ENCODE results near the gene AHCYL1. TPM values are rescaled to one million over a fixed set of nuclear protein-coding genes. Genes with fewer than 3 reads are reported as not detected.

Gene AHCYL1
- total and polyA plus RNA-seq, 4 donors, result 24.9 to 40.7 (median 30.3) TPM

DNA sequence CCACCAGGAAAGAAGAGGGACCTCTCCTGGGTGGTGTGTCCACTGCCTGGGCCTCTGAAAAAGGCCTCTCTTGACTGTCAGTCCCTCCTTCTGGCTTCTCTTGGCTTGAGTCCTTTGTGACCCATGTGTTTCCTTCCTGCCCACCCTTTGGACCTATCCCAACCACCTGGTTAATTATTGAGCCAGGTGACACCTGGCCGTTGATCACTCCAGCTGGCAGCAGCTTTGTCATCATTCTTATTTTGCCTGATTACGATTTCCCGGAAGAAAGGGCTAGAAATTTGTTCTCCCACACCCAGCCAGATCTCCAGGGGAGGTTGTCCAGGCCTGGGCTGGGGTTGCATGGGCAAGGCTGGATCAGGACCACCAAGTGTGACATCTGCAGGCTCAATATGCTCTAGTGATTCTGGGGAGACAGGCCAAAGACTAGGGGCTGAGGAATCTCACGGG lies 49.1 kb upstream of the AHCYL1 start:
- 35% methylated on average over 4 of the region's 4 CpGs for WGBS
- DNase-seq (ENCODE audit: low spot score), result peak; percentile 59
- peaks cover 19 to 35% (median 28%) of the 10 kb centered on the region in 4 donors for H3K4me1 ChIP-seq (ENCODE audit: control insufficient read depth in 4 of 4, insufficient read depth in 4 of 4, low read length in 3 of 4)

More for the DNA sequence above, 49.1 kb upstream of the AHCYL1 start:
- TF ChIP-seq EGR1 (IDR thresholded peaks at IDR 0.05; ENCODE audit: low read depth in 2 of 2) (peak in 1 of 2 donors; percentile 72), ZBTB33 (IDR thresholded peaks at IDR 0.05) (no peak), SP1 (IDR thresholded peaks at IDR 0.05) (peak; percentile 63), MAX (IDR thresholded peaks at IDR 0.05) (peak; percentile 88), RAD21 (IDR thresholded peaks at IDR 0.05) (peak; percentile 13 to 15), GABPA (IDR thresholded peaks at IDR 0.05 in 1 of 2, conservative IDR thresholded peaks at IDR 0.05 in 1 of 2) (peak in 1 of 2 donors; percentile 52), FOXA2 (IDR thresholded peaks at IDR 0.05) (no peak), TAF1 (conservative IDR thresholded peaks at IDR 0.05) (no peak), YY1 (IDR thresholded peaks at IDR 0.05) (peak; percentile 16), NR2F2 (IDR thresholded peaks at IDR 0.05) (no peak), ATF3 (IDR thresholded peaks at IDR 0.05) (no peak), HNF4A (conservative IDR thresholded peaks at IDR 0.05) (peak; percentile 64 to 75), FOXA1 (IDR thresholded peaks at IDR 0.05) (no peak), RXRA (IDR thresholded peaks at IDR 0.05) (peak; percentile 55 to 73), JUND (IDR thresholded peaks at IDR 0.05) (peak; percentile 21 to 60), HNF4G (IDR thresholded peaks at IDR 0.05) (no peak)
- TF ChIP-seq, protein P1, sequence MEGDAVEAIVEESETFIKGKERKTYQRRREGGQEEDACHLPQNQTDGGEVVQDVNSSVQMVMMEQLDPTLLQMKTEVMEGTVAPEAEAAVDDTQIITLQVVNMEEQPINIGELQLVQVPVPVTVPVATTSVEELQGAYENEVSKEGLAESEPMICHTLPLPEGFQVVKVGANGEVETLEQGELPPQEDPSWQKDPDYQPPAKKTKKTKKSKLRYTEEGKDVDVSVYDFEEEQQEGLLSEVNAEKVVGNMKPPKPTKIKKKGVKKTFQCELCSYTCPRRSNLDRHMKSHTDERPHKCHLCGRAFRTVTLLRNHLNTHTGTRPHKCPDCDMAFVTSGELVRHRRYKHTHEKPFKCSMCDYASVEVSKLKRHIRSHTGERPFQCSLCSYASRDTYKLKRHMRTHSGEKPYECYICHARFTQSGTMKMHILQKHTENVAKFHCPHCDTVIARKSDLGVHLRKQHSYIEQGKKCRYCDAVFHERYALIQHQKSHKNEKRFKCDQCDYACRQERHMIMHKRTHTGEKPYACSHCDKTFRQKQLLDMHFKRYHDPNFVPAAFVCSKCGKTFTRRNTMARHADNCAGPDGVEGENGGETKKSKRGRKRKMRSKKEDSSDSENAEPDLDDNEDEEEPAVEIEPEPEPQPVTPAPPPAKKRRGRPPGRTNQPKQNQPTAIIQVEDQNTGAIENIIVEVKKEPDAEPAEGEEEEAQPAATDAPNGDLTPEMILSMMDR (IDR thresholded peaks at IDR 0.05; ENCODE audit: low read depth, low read length, missing input control), result no peak
- TF ChIP-seq, protein P2, sequence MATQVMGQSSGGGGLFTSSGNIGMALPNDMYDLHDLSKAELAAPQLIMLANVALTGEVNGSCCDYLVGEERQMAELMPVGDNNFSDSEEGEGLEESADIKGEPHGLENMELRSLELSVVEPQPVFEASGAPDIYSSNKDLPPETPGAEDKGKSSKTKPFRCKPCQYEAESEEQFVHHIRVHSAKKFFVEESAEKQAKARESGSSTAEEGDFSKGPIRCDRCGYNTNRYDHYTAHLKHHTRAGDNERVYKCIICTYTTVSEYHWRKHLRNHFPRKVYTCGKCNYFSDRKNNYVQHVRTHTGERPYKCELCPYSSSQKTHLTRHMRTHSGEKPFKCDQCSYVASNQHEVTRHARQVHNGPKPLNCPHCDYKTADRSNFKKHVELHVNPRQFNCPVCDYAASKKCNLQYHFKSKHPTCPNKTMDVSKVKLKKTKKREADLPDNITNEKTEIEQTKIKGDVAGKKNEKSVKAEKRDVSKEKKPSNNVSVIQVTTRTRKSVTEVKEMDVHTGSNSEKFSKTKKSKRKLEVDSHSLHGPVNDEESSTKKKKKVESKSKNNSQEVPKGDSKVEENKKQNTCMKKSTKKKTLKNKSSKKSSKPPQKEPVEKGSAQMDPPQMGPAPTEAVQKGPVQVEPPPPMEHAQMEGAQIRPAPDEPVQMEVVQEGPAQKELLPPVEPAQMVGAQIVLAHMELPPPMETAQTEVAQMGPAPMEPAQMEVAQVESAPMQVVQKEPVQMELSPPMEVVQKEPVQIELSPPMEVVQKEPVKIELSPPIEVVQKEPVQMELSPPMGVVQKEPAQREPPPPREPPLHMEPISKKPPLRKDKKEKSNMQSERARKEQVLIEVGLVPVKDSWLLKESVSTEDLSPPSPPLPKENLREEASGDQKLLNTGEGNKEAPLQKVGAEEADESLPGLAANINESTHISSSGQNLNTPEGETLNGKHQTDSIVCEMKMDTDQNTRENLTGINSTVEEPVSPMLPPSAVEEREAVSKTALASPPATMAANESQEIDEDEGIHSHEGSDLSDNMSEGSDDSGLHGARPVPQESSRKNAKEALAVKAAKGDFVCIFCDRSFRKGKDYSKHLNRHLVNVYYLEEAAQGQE (IDR thresholded peaks at IDR 0.05), result no peak
- Histone ChIP-seq H3K36me3 (ENCODE audit: control insufficient read depth in 4 of 4, insufficient read depth in 3 of 4, low read depth in 1 of 4, low read length in 3 of 4) (no peaks in the 10 kb centered on the region), H3K9ac (ENCODE audit: low read depth in 1 of 2, low read length in 2 of 2) (no peak overlapping the region), H3K27ac (ENCODE audit: low read depth in 1 of 2, low read length in 2 of 2) (peak overlapping the region; percentile 66 to 87), H3K27me3 (ENCODE audit: control insufficient read depth in 4 of 4, insufficient read depth in 4 of 4, low read length in 3 of 4) (no peaks in the 10 kb centered on the region), H3K4me3 (ENCODE audit: low read depth in 1 of 3, low read length in 3 of 3) (no peak overlapping the region), H3K9me3 (ENCODE audit: control insufficient read depth in 4 of 4, low read length in 3 of 4) (peaks cover 0 to 7% (median 3%) of the 10 kb centered on the region in 4 donors)
